IPS DF 4.7 (cell line): Measurements from ENCODE around the gene ACTR5.

Experiments used
- DNase-seq: peaks from one replicate; pipeline ENCODE4 v3.0.0-alpha.2; 2013; ENCODE audit warnings: low spot score; ENCODE audit errors: extremely low read depth

Gene ACTR5

GRCh38 chr20:38748097-38748860 lies at the start of gene ACTR5:
TSS of gene ACTR5 (plus strand) at chr20:38748460. CDS start at chr20:38748479, 19 bp downstream.
- no peak for DNase-seq

- no peak for DNase-seq
Measured at GRCh38 chr20:38698541-38698940, 49.7 kb upstream of the ACTR5 start.

- DNase-seq, result no peak
Measured at GRCh38 chr20:38700141-38700540, 48.1 kb upstream of the ACTR5 start.

GRCh38 chr20:38700926-38701325 lies 47.3 kb upstream of the ACTR5 start:
- no peak for DNase-seq

- no peak for DNase-seq
Measured at GRCh38 chr20:38703526-38703925, 44.7 kb upstream of the ACTR5 start.

GRCh38 chr20:38704136-38704535 lies 44.1 kb upstream of the ACTR5 start:
- no peak for DNase-seq

- no peak for DNase-seq
Measured at GRCh38 chr20:38706509-38706908, 41.8 kb upstream of the ACTR5 start.

- DNase-seq, result no peak
Measured at GRCh38 chr20:38714308-38714707, 34.0 kb upstream of the ACTR5 start.

- no peak for DNase-seq
Measured at GRCh38 chr20:38715646-38716045, 32.6 kb upstream of the ACTR5 start.

GRCh38 chr20:38722683-38723016 lies 25.6 kb upstream of the ACTR5 start:
- no peak for DNase-seq

- no peak for DNase-seq
Measured at GRCh38 chr20:38723017-38723847, 25.0 kb upstream of the ACTR5 start.

GRCh38 chr20:38723848-38724625 lies 24.2 kb upstream of the ACTR5 start, which contains the start of gene SLC32A1:
TSS of gene SLC32A1 (plus strand) at chr20:38724486. CDS start at chr20:38724725, 239 bp downstream.
- no peak for DNase-seq

GRCh38 chr20:38724626-38725147 lies 23.6 kb upstream of the ACTR5 start:
- DNase-seq, result no peak

- DNase-seq, result no peak
Measured at GRCh38 chr20:38725148-38725901, 22.9 kb upstream of the ACTR5 start.

- DNase-seq, result no peak
Measured at GRCh38 chr20:38725931-38726803, 22.1 kb upstream of the ACTR5 start.

- no peak for DNase-seq
Measured at GRCh38 chr20:38726804-38727606, 21.3 kb upstream of the ACTR5 start.

- DNase-seq, result no peak
Measured at GRCh38 chr20:38727607-38728190, 20.6 kb upstream of the ACTR5 start.

GRCh38 chr20:38728191-38728781 lies 20.0 kb upstream of the ACTR5 start:
- no peak for DNase-seq
